IMR-90 (cell line): ENCODE results near the gene CREB5. TPM values are rescaled to one million over a fixed set of nuclear protein-coding genes. Genes with fewer than 3 reads are reported as not detected.

Source experiments
- ATAC-seq: fragments of 200-7000 bp; cut with Tn5 transposase; 2 replicates; pipeline ENCODE4 v1.9.1; 2020; ENCODE audit warnings: low read depth, mild to moderate bottlenecking, moderate library complexity
- BruUV-seq: library from RNA; stranded (reverse); fragments of 400-500 nt; replicated peaks from 2 replicates; lab custom pipeline; 2021; lab: Mats Ljungman, UMichigan
- CTCF ChIA-PET: fragments of 300-600 bp; formaldehyde crosslinking; extraction: SDS; loops from one replicate; lab custom pipeline; 2021; ENCODE audit warnings: antibody characterized with exemption; lab: Yijun Ruan, JAX
- POLR2A ChIA-PET: fragments of 300-600 bp; sonication (Branson Sonifier 250); formaldehyde crosslinking; loops from one replicate; lab custom pipeline; 2022; ENCODE audit warnings: antibody characterized with exemption; ENCODE audit not compliant: unreplicated experiment; lab: Charles Lee
- DNase-seq: peaks from one replicate; pipeline ENCODE4 v3.0.0; 2013
- H2AFZ ChIP-seq: replicated peaks from 2 replicates; pipeline ENCODE3; 2013; ENCODE audit warnings: low read length, mild to moderate bottlenecking; ENCODE audit not compliant: poor library complexity
- H2AK5ac ChIP-seq: 2 replicates; pipeline ENCODE4 v1.6.1; 2013; ENCODE audit warnings: low read depth, low read length, inconsistent platforms
- H2AK9ac ChIP-seq: replicated peaks from 2 replicates; pipeline ENCODE3; 2013; ENCODE audit warnings: mild to moderate bottlenecking, low read depth, low read length, moderate library complexity; ENCODE audit not compliant: poor library complexity
- H2BK120ac ChIP-seq: 2 replicates; pipeline ENCODE4 v1.6.1; 2013; ENCODE audit warnings: low read depth, low read length, inconsistent platforms
- H2BK15ac ChIP-seq: 3 replicates; pipeline ENCODE4 v1.6.1; 2013; ENCODE audit warnings: low read depth, low read length, inconsistent platforms
- H2BK20ac ChIP-seq: 2 replicates; pipeline ENCODE4 v1.6.1; 2013; ENCODE audit warnings: low read depth, mild to moderate bottlenecking, inconsistent platforms, low read length, moderate library complexity
- H2BK5ac ChIP-seq: 2 replicates; pipeline ENCODE4 v1.6.1; 2013; ENCODE audit warnings: mild to moderate bottlenecking, low read depth, low read length, inconsistent platforms; ENCODE audit not compliant: poor library complexity, severe bottlenecking
- H3K14ac ChIP-seq: replicated peaks from 2 replicates; pipeline ENCODE4 v1.6.1; 2013; ENCODE audit warnings: low read depth, low read length, inconsistent platforms
- H3K18ac ChIP-seq: 2 replicates; pipeline ENCODE4 v1.6.1; 2013; ENCODE audit warnings: low read depth, low read length, control low read depth
- H3K23ac ChIP-seq: 2 replicates; pipeline ENCODE4 v1.6.1; 2013; ENCODE audit warnings: low read depth, low read length, inconsistent platforms
- H3K27ac ChIP-seq: 2 replicates; pipeline ENCODE4 v1.5.1; 2013; ENCODE audit warnings: mild to moderate bottlenecking, control low read depth, low read length; ENCODE audit not compliant: insufficient read depth
- H3K27me3 ChIP-seq: 2 replicates; pipeline ENCODE4 v1.6.1; 2013; ENCODE audit warnings: low read length; ENCODE audit not compliant: control insufficient read depth, insufficient read depth
- H3K36me3 ChIP-seq: 2 replicates; pipeline ENCODE4 v1.6.1; 2013; ENCODE audit warnings: low read length, mixed read lengths; ENCODE audit not compliant: control insufficient read depth, insufficient read depth
- H3K4ac ChIP-seq: 2 replicates; pipeline ENCODE4 v1.6.1; 2013; ENCODE audit warnings: low read depth, low read length, inconsistent platforms
- H3K4me1 ChIP-seq: 2 replicates; pipeline ENCODE4 v1.6.1; 2013; ENCODE audit warnings: low read length, mixed read lengths; ENCODE audit not compliant: control insufficient read depth, insufficient read depth
- H3K4me2 ChIP-seq: 2 replicates; pipeline ENCODE4 v1.6.1; 2013; ENCODE audit warnings: low read depth, mild to moderate bottlenecking, control low read depth, low read length, moderate library complexity
- H3K4me3 ChIP-seq: 2 replicates; pipeline ENCODE4 v1.5.1; 2013; ENCODE audit warnings: low read depth, mild to moderate bottlenecking, control low read depth, low read length, moderate library complexity; ENCODE audit not compliant: insufficient read depth
- H3K56ac ChIP-seq: 2 replicates; pipeline ENCODE4 v1.6.1; 2013; ENCODE audit warnings: low read length, inconsistent platforms; ENCODE audit not compliant: insufficient read depth; ENCODE audit errors: extremely low read depth
- H3K79me1 ChIP-seq, 2 experiments: 2 replicates each; pipeline ENCODE4 v1.6.1; 2013; ENCODE audit warnings: low read length in 2 of 2, inconsistent platforms in 1 of 2, low read depth in 1 of 2
- H3K9ac ChIP-seq: 2 replicates; pipeline ENCODE4 v1.6.1; 2013; ENCODE audit warnings: low read depth, low read length, control low read depth
- H3K9me1 ChIP-seq: 2 replicates; pipeline ENCODE4 v1.6.1; 2013; ENCODE audit warnings: low read length, inconsistent platforms; ENCODE audit not compliant: insufficient read depth
- H3K9me3 ChIP-seq: 2 replicates; pipeline ENCODE4 v1.6.1; 2013; ENCODE audit warnings: low read length; ENCODE audit not compliant: control insufficient read depth, insufficient read depth
- H4K20me1 ChIP-seq: 2 replicates; pipeline ENCODE4 v1.6.1; 2013; ENCODE audit warnings: low read length, inconsistent platforms; ENCODE audit not compliant: insufficient read depth
- H4K5ac ChIP-seq: 2 replicates; pipeline ENCODE4 v1.6.1; 2013; ENCODE audit warnings: mild to moderate bottlenecking, low read depth, low read length, control low read depth
- H4K8ac ChIP-seq, 2 experiments: 2 replicates each; pipeline ENCODE4 v1.6.1; 2013; ENCODE audit warnings: low read depth in 2 of 2, low read length in 2 of 2, control low read depth in 1 of 2, inconsistent platforms in 1 of 2
- H4K91ac ChIP-seq: 2 replicates; pipeline ENCODE4 v1.6.1; 2013; ENCODE audit warnings: low read depth, low read length, inconsistent platforms; ENCODE audit not compliant: insufficient read depth
- BHLHE40 ChIP-seq: fragments of 150-350 bp; IDR thresholded peaks from 2 replicates; pipeline ENCODE4 v1.6.1; 2016; ENCODE audit warnings: mild to moderate bottlenecking, low read depth, low read length
- CEBPB ChIP-seq: IDR thresholded peaks from 2 replicates; pipeline ENCODE4 v1.6.1; 2012; ENCODE audit warnings: low read depth, low read length, improper control_type of control experiment
- CHD1 ChIP-seq: IDR thresholded peaks from 2 replicates; pipeline ENCODE4 v1.6.1; 2012; ENCODE audit warnings: low read depth, low read length, improper control_type of control experiment
- CTCF ChIP-seq: conservative IDR thresholded peaks from 2 replicates; pipeline ENCODE4 v1.5.1; 2012; ENCODE audit warnings: mild to moderate bottlenecking, low read depth, low read length, improper control_type of control experiment
- ELK1 ChIP-seq: fragments of 150-350 bp; IDR thresholded peaks from 2 replicates; pipeline ENCODE4 v1.6.1; 2016; ENCODE audit warnings: low read depth, mild to moderate bottlenecking, low read length, moderate library complexity, borderline replicate concordance
- FOS ChIP-seq: fragments of 150-350 bp; IDR thresholded peaks from 2 replicates; pipeline ENCODE4 v1.6.1; 2016; ENCODE audit warnings: low read depth, low read length
- MAFK ChIP-seq: IDR thresholded peaks from 2 replicates; pipeline ENCODE4 v1.6.1; 2012; ENCODE audit warnings: low read depth, low read length, improper control_type of control experiment
- MAZ ChIP-seq: IDR thresholded peaks from 2 replicates; pipeline ENCODE4 v1.6.1; 2012; ENCODE audit warnings: low read depth, mild to moderate bottlenecking, low read length, improper control_type of control experiment, moderate library complexity, borderline replicate concordance
- MXI1 ChIP-seq: IDR thresholded peaks from 2 replicates; pipeline ENCODE4 v1.6.1; 2012; ENCODE audit warnings: low read depth, mild to moderate bottlenecking, low read length, moderate library complexity, borderline replicate concordance
- NFE2L2 ChIP-seq: fragments of 150-350 bp; IDR thresholded peaks from 2 replicates; pipeline ENCODE4 v1.6.1; 2016; ENCODE audit warnings: low read depth, mild to moderate bottlenecking, low read length
- POLR2A ChIP-seq: IDR thresholded peaks from 2 replicates; pipeline ENCODE4 v1.6.1; 2012; ENCODE audit warnings: mild to moderate bottlenecking, low read depth, low read length
- RAD21 ChIP-seq: IDR thresholded peaks from 2 replicates; pipeline ENCODE4 v1.6.1; 2012; ENCODE audit warnings: low read length, improper control_type of control experiment
- RCOR1 ChIP-seq: IDR thresholded peaks from 2 replicates; pipeline ENCODE4 v1.6.1; 2012; ENCODE audit warnings: mild to moderate bottlenecking, low read length, improper control_type of control experiment; ENCODE audit not compliant: insufficient replicate concordance
- RFX5 ChIP-seq: IDR thresholded peaks from 2 replicates; pipeline ENCODE4 v1.8.0; 2012; ENCODE audit warnings: low read depth, mild to moderate bottlenecking, low read length, moderate library complexity
- SMC3 ChIP-seq: fragments of 150-350 bp; IDR thresholded peaks from 2 replicates; pipeline ENCODE4 v1.6.1; 2016; ENCODE audit warnings: low read depth, mild to moderate bottlenecking, antibody characterized with exemption, low read length, moderate library complexity
- USF2 ChIP-seq: fragments of 150-350 bp; IDR thresholded peaks from 2 replicates; pipeline ENCODE4 v1.6.1; 2017; ENCODE audit warnings: mild to moderate bottlenecking, antibody characterized with exemption, low read length, low read depth
- WGBS, 2 experiments: methylation state at CpG; one replicate each; pipeline versions ENCODE4 v1.1.5 to v1.1.7; 2013; ENCODE audit warnings: missing lambda C conversion rate in 2 of 2; ENCODE audit not compliant: insufficient read length in 1 of 2; ENCODE audit errors: extremely low coverage in 2 of 2; 5-methylcytosine and 5-hydroxymethylcytosine counted together
- dilution Hi-C: fragments of 300-500 bp; cut with HindIII; formaldehyde crosslinking; loops from one replicate; pipeline ENCODE4 v1.14.3; 2018; ENCODE audit warnings: low sequenced_read_pairs; ENCODE audit not compliant: unreplicated experiment
- in situ Hi-C: fragments of 300-500 bp; cut with MboI; formaldehyde crosslinking; loops from 3 replicates; pipeline ENCODE4 v1.14.3; 2019; ENCODE audit warnings: low sequenced_read_pairs, inconsistent platforms, mixed read lengths
- intact Hi-C: fragments of 100-400 bp; cut with micrococcal nuclease; formaldehyde crosslinking; loops from 2 replicates; pipeline ENCODE4 v1.10.0; 2022
- polyA plus RNA-seq, 3 experiments: library from polyadenylated mRNA; depleted of rRNA; stranded (reverse); fragments of >200 nt; gene quantifications; 2 replicates each; pipeline ENCODE4 v1.2.3, GENCODE V29; 2012; ENCODE audit warnings: low replicate concordance in 1 of 3
- total RNA-seq: library from RNA; depleted of rRNA; stranded (reverse); fragments of >200 nt; gene quantifications from 2 replicates; pipeline ENCODE4 v1.2.3, GENCODE V29; 2012

The CREB5 gene
- total and polyA plus RNA-seq, 2 of the 4 experiments (the other 2 are of a cell fraction): 7.3 to 13.1 TPM

GRCh38 chr7:28466885-28467284, 54.6 kb downstream of the CREB5 start:
- no peak overlapping the region for H3K4me2 ChIP-seq
- BruUV-seq: no TSS peak
- H2BK120ac ChIP-seq: no peak overlapping the region
- no peaks in the 10 kb centered on the region; the same call in 1 of the 2 replicates for H3K9me1 ChIP-seq
- H3K56ac ChIP-seq: no peak overlapping the region
- no peak overlapping the region for H3K9ac ChIP-seq
- H2BK5ac ChIP-seq: no peak overlapping the region
- in situ Hi-C loops: no loop called here
- H3K4me3 ChIP-seq: no peak overlapping the region
- no peaks in the 10 kb centered on the region for H3K36me3 ChIP-seq
- no peak overlapping the region for H3K18ac ChIP-seq
- H3K27ac ChIP-seq: no peak overlapping the region
- dilution Hi-C loops: no loop called here
- no peak overlapping the region for H4K5ac ChIP-seq
- H2BK15ac ChIP-seq: no peak overlapping the region
- CTCF ChIA-PET: no interaction called here
- H4K20me1 ChIP-seq: no peaks in the 10 kb centered on the region
- no peak overlapping the region for H3K14ac ChIP-seq
- H2AK5ac ChIP-seq: no peak overlapping the region
- DNase-seq (no peak), ATAC-seq (no peak)
- POLR2A ChIA-PET: no interaction called here
- H3K27me3 ChIP-seq: no peaks in the 10 kb centered on the region
- no peak overlapping the region for H3K23ac ChIP-seq
- no peak overlapping the region for H2AK9ac ChIP-seq
- H3K4me1 ChIP-seq: no peaks in the 10 kb centered on the region
- no peak overlapping the region for H2BK20ac ChIP-seq
- TF ChIP-seq USF2 (no peak), FOS (no peak), CEBPB (no peak), MAZ (no peak), MAFK (no peak), POLR2A (no peak), ELK1 (no peak), RCOR1 (no peak), CTCF (no peak), MXI1 (no peak), CHD1 (no peak), RFX5 (no peak), SMC3 (no peak), BHLHE40 (no peak), RAD21 (no peak), NFE2L2 (no peak)
- no peaks in the 10 kb centered on the region for H3K9me3 ChIP-seq
- H2AFZ ChIP-seq: no peak overlapping the region
- H3K79me1 ChIP-seq: no peaks in the 10 kb centered on the region
- no peak overlapping the region for H4K8ac ChIP-seq
- intact Hi-C loops: no loop called here
- WGBS, 2 experiments: no CpG with 5 or more reads among the region's 1 CpG
- no peak overlapping the region for H4K91ac ChIP-seq
- H3K4ac ChIP-seq: no peak overlapping the region
